ENCODE measurements around the gene GSTO2. TPM values are rescaled to one million over a fixed set of nuclear protein-coding genes. Genes with fewer than 3 reads are reported as not detected.

The GSTO2 gene
- total and polyA plus RNA-seq, 2 donors (not counting 1 experiment from before 2014, with no cell fraction given), result 2.9 to 3.1 TPM

DNA sequence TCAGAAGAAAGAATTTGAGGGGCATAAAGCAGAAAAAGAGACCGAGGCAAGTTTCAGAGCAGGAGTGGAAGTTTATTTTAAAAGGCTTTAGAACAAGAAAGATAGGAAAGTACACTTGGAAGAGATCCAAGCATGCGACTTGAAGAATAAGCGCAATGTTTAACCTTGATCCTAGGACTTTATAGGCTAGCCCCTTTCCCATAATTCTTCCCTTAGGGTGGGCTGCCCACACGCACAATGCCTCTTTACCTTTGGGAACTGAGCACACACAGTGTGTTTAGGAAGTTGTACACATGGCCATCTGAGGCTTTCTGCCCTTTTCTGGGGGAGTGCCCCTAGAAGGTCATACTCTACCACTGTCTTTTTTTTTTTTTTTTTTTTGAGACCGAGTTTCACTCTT lies 25.5 kb upstream of the GSTO2 start:
- no peak overlapping the region for H3K4me3 ChIP-seq (replicated peaks in 1 of 4; ENCODE audit: control extremely low read depth in 1 of 4, insufficient read depth in 1 of 4, low read depth in 3 of 4, low read length in 4 of 4)
- H3K9ac ChIP-seq (ENCODE audit: insufficient read depth, low read length), result no peak overlapping the region
- no peak overlapping the region for H3K27ac ChIP-seq (ENCODE audit: insufficient read depth, low read length)
- DNase-seq (ENCODE audit: low read depth in 2 of 2), result no peak
- no peaks in the 10 kb centered on the region for H3K4me1 ChIP-seq (ENCODE audit: control insufficient read depth, extremely low read depth, insufficient read depth, low read length)
- no peaks in the 10 kb centered on the region for H4K20me1 ChIP-seq (ENCODE audit: control insufficient read depth, extremely low read depth, insufficient read depth, low read length)
- no peaks in the 10 kb centered on the region for H3K79me2 ChIP-seq (ENCODE audit: control insufficient read depth, insufficient read depth, low read length)
- peaks cover 5% of the 10 kb centered on the region for H3K27me3 ChIP-seq (ENCODE audit: control insufficient read depth, insufficient read depth, low read length)
- H3K36me3 ChIP-seq (ENCODE audit: control insufficient read depth, insufficient read depth, low read length), result no peaks in the 10 kb centered on the region
- H3K4me2 ChIP-seq (ENCODE audit: extremely low read depth, insufficient read depth, low read length), result no peak overlapping the region
- H3K9me3 ChIP-seq (ENCODE audit: control insufficient read depth, insufficient read depth, low read depth, low read length), result no peaks in the 10 kb centered on the region
- TF ChIP-seq EZH2 (IDR thresholded peaks at IDR 0.05; ENCODE audit: low read length, missing control alignments), result no peak
- TF ChIP-seq, protein P1, sequence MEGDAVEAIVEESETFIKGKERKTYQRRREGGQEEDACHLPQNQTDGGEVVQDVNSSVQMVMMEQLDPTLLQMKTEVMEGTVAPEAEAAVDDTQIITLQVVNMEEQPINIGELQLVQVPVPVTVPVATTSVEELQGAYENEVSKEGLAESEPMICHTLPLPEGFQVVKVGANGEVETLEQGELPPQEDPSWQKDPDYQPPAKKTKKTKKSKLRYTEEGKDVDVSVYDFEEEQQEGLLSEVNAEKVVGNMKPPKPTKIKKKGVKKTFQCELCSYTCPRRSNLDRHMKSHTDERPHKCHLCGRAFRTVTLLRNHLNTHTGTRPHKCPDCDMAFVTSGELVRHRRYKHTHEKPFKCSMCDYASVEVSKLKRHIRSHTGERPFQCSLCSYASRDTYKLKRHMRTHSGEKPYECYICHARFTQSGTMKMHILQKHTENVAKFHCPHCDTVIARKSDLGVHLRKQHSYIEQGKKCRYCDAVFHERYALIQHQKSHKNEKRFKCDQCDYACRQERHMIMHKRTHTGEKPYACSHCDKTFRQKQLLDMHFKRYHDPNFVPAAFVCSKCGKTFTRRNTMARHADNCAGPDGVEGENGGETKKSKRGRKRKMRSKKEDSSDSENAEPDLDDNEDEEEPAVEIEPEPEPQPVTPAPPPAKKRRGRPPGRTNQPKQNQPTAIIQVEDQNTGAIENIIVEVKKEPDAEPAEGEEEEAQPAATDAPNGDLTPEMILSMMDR (conservative IDR thresholded peaks at IDR 0.05 in 1 of 2, IDR thresholded peaks at IDR 0.05 in 1 of 2; ENCODE audit: low read depth in 1 of 2, low read length in 2 of 2), result no peak
- no peak overlapping the region for H2AFZ ChIP-seq (ENCODE audit: low read length)

DNA sequence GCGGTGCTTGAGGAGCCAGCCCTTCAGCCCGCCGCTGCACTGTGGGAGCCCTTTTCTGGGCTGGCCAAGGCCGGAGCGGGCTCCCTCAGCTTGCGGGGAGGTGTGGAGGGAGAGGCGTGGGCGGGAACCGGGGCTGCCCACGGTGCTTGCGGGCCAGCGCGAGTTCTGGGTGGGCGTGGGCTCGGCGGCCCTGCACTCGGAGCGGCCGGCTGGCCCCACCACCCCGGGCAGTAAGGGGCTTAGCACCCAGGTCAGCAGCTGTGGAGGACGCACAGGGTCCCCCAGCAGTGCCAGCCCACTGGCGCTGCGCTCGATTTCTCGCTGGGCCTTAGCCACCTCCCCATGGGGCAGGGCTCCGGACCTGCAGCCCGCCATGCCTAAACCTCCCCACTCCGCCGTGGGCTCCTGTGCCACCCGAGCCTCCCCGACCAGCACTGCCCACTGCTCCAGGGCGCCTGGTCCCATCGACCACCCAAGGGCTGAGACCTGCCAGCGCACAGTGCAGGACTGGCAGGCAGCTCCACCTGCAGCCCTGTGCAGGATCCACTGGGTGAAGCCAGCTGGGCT lies 23.8 kb upstream of the GSTO2 start:
- no peak overlapping the region for H3K27ac ChIP-seq (ENCODE audit: insufficient read depth, low read length)
- H3K79me2 ChIP-seq (ENCODE audit: control insufficient read depth, insufficient read depth, low read length), result no peaks in the 10 kb centered on the region
- H3K9me3 ChIP-seq (ENCODE audit: control insufficient read depth, insufficient read depth, low read depth, low read length), result no peaks in the 10 kb centered on the region
- no peak overlapping the region for H3K4me2 ChIP-seq (ENCODE audit: extremely low read depth, insufficient read depth, low read length)
- no peak overlapping the region for H3K4me3 ChIP-seq (replicated peaks in 1 of 4; ENCODE audit: control extremely low read depth in 1 of 4, insufficient read depth in 1 of 4, low read depth in 3 of 4, low read length in 4 of 4)
- no peak overlapping the region for H2AFZ ChIP-seq (ENCODE audit: low read length)
- H4K20me1 ChIP-seq (ENCODE audit: control insufficient read depth, extremely low read depth, insufficient read depth, low read length), result no peaks in the 10 kb centered on the region
- peaks cover 2% of the 10 kb centered on the region for H3K27me3 ChIP-seq (ENCODE audit: control insufficient read depth, insufficient read depth, low read length)
- no peaks in the 10 kb centered on the region for H3K4me1 ChIP-seq (ENCODE audit: control insufficient read depth, extremely low read depth, insufficient read depth, low read length)
- no peaks in the 10 kb centered on the region for H3K36me3 ChIP-seq (ENCODE audit: control insufficient read depth, insufficient read depth, low read length)
- no peak overlapping the region for H3K9ac ChIP-seq (ENCODE audit: insufficient read depth, low read length)
- TF ChIP-seq EZH2 (IDR thresholded peaks at IDR 0.05; ENCODE audit: low read length, missing control alignments), result no peak
- TF ChIP-seq, protein P1 (conservative IDR thresholded peaks at IDR 0.05 in 1 of 2, IDR thresholded peaks at IDR 0.05 in 1 of 2; ENCODE audit: low read depth in 1 of 2, low read length in 2 of 2), result no peak
- no peak for DNase-seq (ENCODE audit: low read depth in 2 of 2)

DNA sequence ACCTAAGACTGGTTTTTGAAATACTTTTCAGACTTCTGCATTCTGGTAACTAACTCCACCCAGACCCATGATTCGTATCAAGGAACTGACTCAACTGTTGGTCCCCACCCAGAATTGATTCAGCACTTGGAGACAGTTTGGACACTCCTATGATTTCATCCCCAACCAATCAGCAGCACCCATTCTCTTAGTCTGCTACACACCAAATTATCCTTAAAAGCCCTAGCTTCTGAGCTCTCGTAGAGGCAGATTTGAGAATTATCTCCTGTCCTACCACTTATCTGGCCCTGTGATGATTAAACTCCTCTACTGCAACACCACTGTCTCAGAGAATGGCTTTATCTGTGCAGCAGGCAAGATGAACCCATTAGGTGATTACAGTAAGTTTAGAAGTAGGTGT lies 22.0 kb upstream of the GSTO2 start:
- H3K4me3 ChIP-seq (replicated peaks in 1 of 4; ENCODE audit: control extremely low read depth in 1 of 4, insufficient read depth in 1 of 4, low read depth in 3 of 4, low read length in 4 of 4), result no peak overlapping the region
- no peak for TF ChIP-seq EZH2 (IDR thresholded peaks at IDR 0.05; ENCODE audit: low read length, missing control alignments)
- TF ChIP-seq, protein P1 (conservative IDR thresholded peaks at IDR 0.05 in 1 of 2, IDR thresholded peaks at IDR 0.05 in 1 of 2; ENCODE audit: low read depth in 1 of 2, low read length in 2 of 2), result no peak
- H3K27me3 ChIP-seq (ENCODE audit: control insufficient read depth, insufficient read depth, low read length), result no peaks in the 10 kb centered on the region
- no peaks in the 10 kb centered on the region for H3K79me2 ChIP-seq (ENCODE audit: control insufficient read depth, insufficient read depth, low read length)
- H3K36me3 ChIP-seq (ENCODE audit: control insufficient read depth, insufficient read depth, low read length), result no peaks in the 10 kb centered on the region
- no peaks in the 10 kb centered on the region for H4K20me1 ChIP-seq (ENCODE audit: control insufficient read depth, extremely low read depth, insufficient read depth, low read length)
- H3K9ac ChIP-seq (ENCODE audit: insufficient read depth, low read length), result no peak overlapping the region
- peak; percentile 74 to 80 for DNase-seq (ENCODE audit: low read depth in 2 of 2)
- no peaks in the 10 kb centered on the region for H3K9me3 ChIP-seq (ENCODE audit: control insufficient read depth, insufficient read depth, low read depth, low read length)
- H2AFZ ChIP-seq (ENCODE audit: low read length), result no peak overlapping the region
- H3K4me1 ChIP-seq (ENCODE audit: control insufficient read depth, extremely low read depth, insufficient read depth, low read length), result no peaks in the 10 kb centered on the region
- H3K27ac ChIP-seq (ENCODE audit: insufficient read depth, low read length), result no peak overlapping the region
- no peak overlapping the region for H3K4me2 ChIP-seq (ENCODE audit: extremely low read depth, insufficient read depth, low read length)

Measured in fibroblast of lung (primary cell).